Activated T-cell treated with anti-CD3 and anti-CD28 coated beads, Interleukin-2, amount 50 U/mL, for 4 hours (primary cell): ENCODE results near the gene OR7A5. TPM values are rescaled to one million over a fixed set of nuclear protein-coding genes. Genes with fewer than 3 reads are reported as not detected.
"Not testable (repeated sequence)": the region's sequence is repeated elsewhere in the genome, so short reads cannot be mapped to it uniquely, and the experiment has no call there.

Experiments
- ATAC-seq, 2 donors: fragments of 200-7000 bp; cut with Tn5 transposase; one replicate each; pipeline ENCODE4 v1.10.0; 2021
- DNase-seq: peaks from one replicate; pipeline ENCODE4 v3.0.0-alpha.2; 2020
- H3K27me3 Mint-ChIP-seq: one replicate; pipeline ENCODE4 v1.8.0; 2021; ENCODE audit warnings: low read depth, mixed read lengths
- H3K36me3 Mint-ChIP-seq: one replicate; pipeline ENCODE4 v1.8.0; 2022; ENCODE audit warnings: mixed read lengths; ENCODE audit not compliant: insufficient read depth
- H3K4me1 Mint-ChIP-seq: one replicate; pipeline ENCODE4 v1.8.0; 2021; ENCODE audit warnings: low read depth, mixed read lengths
- H3K4me3 Mint-ChIP-seq: one replicate; pipeline ENCODE4 v1.8.0; 2021; ENCODE audit warnings: mild to moderate bottlenecking, moderate library complexity, mixed read lengths
- H3K9me3 Mint-ChIP-seq: one replicate; pipeline ENCODE4 v1.8.0; 2021; ENCODE audit warnings: mixed read lengths
- total RNA-seq, 3 donors: library from RNA; stranded (reverse); gene quantifications; one replicate each; pipeline ENCODE4 v1.2.1, GENCODE V29; 2021

OR7A5 gene
- total RNA-seq, 3 donors from 2014 or later = not detected

- no peak for ATAC-seq
- peaks cover 13% of the 10 kb centered on the region for H3K4me1 Mint-ChIP-seq
- H3K36me3 Mint-ChIP-seq = no peaks in the 10 kb centered on the region
- no peak overlapping the region for H3K4me3 Mint-ChIP-seq
- H3K9me3 Mint-ChIP-seq = no peaks in the 10 kb centered on the region
- H3K27me3 Mint-ChIP-seq = peaks cover 41% of the 10 kb centered on the region
- no peak for DNase-seq
Measured at GRCh38 chr19:14779151-14779550, 55.8 kb downstream of the OR7A5 start.

DNA sequence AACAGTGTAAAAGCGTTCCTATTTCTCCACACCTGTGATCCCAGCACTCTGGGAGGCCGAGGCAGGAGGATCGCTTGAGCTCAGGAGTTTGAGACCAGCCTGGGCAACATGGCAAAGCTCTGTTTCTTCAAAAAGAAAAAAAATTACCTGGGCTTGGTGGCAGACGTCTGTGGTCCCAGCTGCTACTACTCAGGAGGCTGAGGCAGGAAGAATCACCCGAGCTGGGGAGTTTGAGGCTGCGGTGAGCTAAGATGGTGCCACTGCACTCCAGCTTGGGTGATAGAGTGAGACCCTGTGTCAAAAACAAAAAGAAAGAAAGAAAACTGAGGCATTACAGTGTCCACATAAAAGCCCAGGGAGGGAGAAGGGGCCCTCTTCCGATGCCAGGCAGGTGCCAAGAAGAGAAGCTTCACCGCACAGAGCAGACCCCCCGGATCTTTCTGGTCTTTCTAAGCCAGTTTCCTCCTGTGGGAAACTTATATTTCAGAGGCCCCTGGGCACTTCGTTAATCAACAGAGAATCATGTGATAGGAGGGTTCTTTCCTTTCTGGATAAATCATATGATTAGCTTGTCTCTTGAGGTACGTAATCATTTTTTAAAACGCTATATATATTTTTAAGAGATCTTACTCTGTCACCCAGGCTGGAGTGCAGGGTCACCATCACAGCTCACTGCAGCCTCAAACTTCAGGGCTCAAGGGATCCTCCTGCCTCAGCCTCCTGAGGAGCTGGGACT lies 56.7 kb downstream of the OR7A5 start, which contains the start of gene ADGRE2:
ADGRE2 (minus strand) TSS at position 451 of the 736 bp plus-strand sequence. CDS start 1,804 bp downstream, outside the sequence.
- DNase-seq, ATAC-seq, H3K36me3 Mint-ChIP-seq, H3K9me3 Mint-ChIP-seq, H3K4me3 Mint-ChIP-seq: not testable (repeated sequence)
- H3K4me1 Mint-ChIP-seq = peaks cover 13% of the 10 kb centered on the region
- peaks cover 44% of the 10 kb centered on the region for H3K27me3 Mint-ChIP-seq

DNA sequence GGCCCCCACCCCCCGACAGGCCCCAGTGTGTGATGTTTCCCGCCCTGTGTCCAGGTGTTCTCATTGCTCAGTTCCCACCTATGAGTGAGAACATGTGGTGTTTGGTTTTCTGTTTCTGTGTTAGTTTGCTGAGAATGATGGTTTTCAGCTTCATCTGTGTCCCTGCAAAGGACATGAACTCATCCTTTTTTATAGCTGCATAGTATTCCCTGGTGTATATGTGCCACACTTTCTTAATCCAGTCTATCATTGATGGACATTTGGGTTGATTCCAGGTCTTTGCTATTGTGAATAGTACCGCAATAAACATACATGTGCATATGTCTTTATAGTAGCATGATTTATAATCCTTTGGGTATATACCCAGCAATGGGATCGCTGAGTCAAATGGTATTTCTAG lies 57.3 kb downstream of the OR7A5 start:
- not testable (repeated sequence) for H3K9me3 Mint-ChIP-seq, H3K36me3 Mint-ChIP-seq, H3K4me3 Mint-ChIP-seq, ATAC-seq, DNase-seq
- Mint-ChIP-seq H3K4me1 (peaks cover 13% of the 10 kb centered on the region), H3K27me3 (peaks cover 38% of the 10 kb centered on the region)

Other genes starting within 250 kb of the OR7A5 start
- not detected for gene ADGRE3, start 160.3 kb downstream of the OR7A5 start, total RNA-seq
- gene ZNF333, start 145.1 kb downstream of the OR7A5 start, total RNA-seq = 10 to 100 TPM in 1 of 3 donors, 1 to 10 TPM in 2; 7.1 to 13.9 (median 7.7) TPM
- 1 to 10 TPM in 2 of 3 donors, under 1 TPM in 1; 0.87 to 1.6 (median 1.4) TPM for gene ADGRE2, start 56.6 kb downstream of the OR7A5 start, total RNA-seq
- gene OR7C1, start within 50 bp of the OR7A5 start, total RNA-seq = not detected
- gene OR7A10, start 13.7 kb upstream of the OR7A5 start, total RNA-seq = not detected
- gene OR7A17, start 50.9 kb upstream of the OR7A5 start, total RNA-seq = not detected
- gene OR7C2, start 106.3 kb upstream of the OR7A5 start, total RNA-seq = not detected
- not detected for gene SLC1A6, start 144.7 kb upstream of the OR7A5 start, total RNA-seq
- not detected for gene CASP14, start 214.3 kb upstream of the OR7A5 start, total RNA-seq
- gene OR1I1, start 247.0 kb upstream of the OR7A5 start, total RNA-seq = not detected